Sigmoid colon (tissue), 7 donors: ENCODE measurements around the gene SMAD9. TPM values are rescaled to one million over a fixed set of nuclear protein-coding genes. Genes with fewer than 3 reads are reported as not detected.

Source experiments
- DNase-seq: peaks from one replicate; pipeline ENCODE4 v3.0.0-alpha.2; 2019
- H3K27ac ChIP-seq, 4 donors: fragments of 200-600 bp; sonication (generic); one replicate each; pipeline ENCODE4 v1.5.1; 2016 to 2019; ENCODE audit warnings: mild to moderate bottlenecking in 1 of 4
- H3K27me3 ChIP-seq, 3 donors: fragments of 200-600 bp; sonication (generic); one replicate each; pipeline ENCODE4 v1.5.1; 2019; ENCODE audit warnings: mild to moderate bottlenecking in 1 of 3
- H3K36me3 ChIP-seq, 4 donors: fragments of 200-600 bp; sonication (generic); one replicate each; pipeline ENCODE4 v1.5.1; 2016 to 2019
- H3K4me1 ChIP-seq, 4 donors: fragments of 200-600 bp; sonication (generic); one replicate each; pipeline ENCODE4 v1.5.1; 2017 to 2019
- H3K4me3 ChIP-seq, 4 donors: fragments of 200-600 bp; sonication (generic); one replicate each; pipeline ENCODE4 v1.5.1; 2017 to 2019; ENCODE audit warnings: mild to moderate bottlenecking in 2 of 4, moderate library complexity in 1 of 4
- H3K9me3 ChIP-seq, 4 donors: fragments of 200-600 bp in 3 of 4; sonication (generic) in 3 of 4; one replicate each; pipeline versions ENCODE4 v1.5.1 to v1.6.1; 2013 to 2019
- CTCF ChIP-seq, 4 experiments: fragments of 450-650 bp in 3 of 4; fragments of 200-600 bp in 1 of 4; IDR thresholded peaks; one replicate each; pipeline ENCODE4 v1.5.1; 2016 to 2019; ENCODE audit warnings: antibody characterized with exemption in 4 of 4, mild to moderate bottlenecking in 3 of 4, moderate library complexity in 2 of 4
- EP300 ChIP-seq, 4 donors: sonication (generic); formaldehyde crosslinking; IDR thresholded peaks; one replicate each; pipeline ENCODE4 v1.6.1; 2017; ENCODE audit warnings: antibody characterized with exemption in 4 of 4
- POLR2A ChIP-seq, 2 donors: fragments of 450-650 bp; IDR thresholded peaks; one replicate each; pipeline ENCODE4 v1.6.1; 2016; ENCODE audit warnings: antibody characterized with exemption in 2 of 2, mild to moderate bottlenecking in 2 of 2, moderate library complexity in 2 of 2
- POLR2AphosphoS5 ChIP-seq, 4 donors: sonication (generic); formaldehyde crosslinking; IDR thresholded peaks; one replicate each; pipeline ENCODE4 v1.6.1; 2017; ENCODE audit warnings: antibody characterized with exemption in 4 of 4
- WGBS, 2 donors: extraction: QIAGEN DNeasy Blood & Tissue Kit; methylation state at CpG; one replicate each; pipeline ENCODE4 v1.1.7; 2013; 5-methylcytosine and 5-hydroxymethylcytosine counted together
- intact Hi-C: fragments of 100-400 bp; cut with DNase I; formaldehyde crosslinking; loops from one replicate; pipeline ENCODE4 v1.15.1; 2023
- polyA plus RNA-seq, 3 donors: library from polyadenylated mRNA; stranded (reverse); fragments of 200-250 nt; gene quantifications; one replicate each; pipeline ENCODE4 v1.2.3, GENCODE V29; 2013
- total RNA-seq, 4 donors: library from RNA; depleted of rRNA; stranded (reverse); fragments of >200 nt; gene quantifications; one replicate each; pipeline ENCODE4 v1.1.0, GENCODE V29; 2016
- donor health status: healthy with polysubstance abuse.
- donor health status: Bipolar disorder and iron deficiency.
- donor health status: healthy.

SMAD9 gene
- total and polyA plus RNA-seq, 7 donors = 1.2 to 33.3 (median 21.7) TPM

GRCh38 chr13:36841391-36841790 is 78.6 kb downstream of the SMAD9 start:
- H3K9me3 ChIP-seq = no peaks in the 10 kb centered on the region
- H3K4me1 ChIP-seq = peaks cover 0 to 6% (median 2%) of the 10 kb centered on the region in 4 donors
- no peak for DNase-seq
- no peak overlapping the region for H3K4me3 ChIP-seq
- no peak overlapping the region for H3K27ac ChIP-seq
- intact Hi-C loops = no loop called here
- no peaks in the 10 kb centered on the region for H3K27me3 ChIP-seq
- H3K36me3 ChIP-seq = no peaks in the 10 kb centered on the region
- whole genome bisulfite sequencing, 2 donors = 61 to 85% methylated on average over 5 of the region's 5 CpGs
- TF ChIP-seq EP300 (IDR thresholded peaks at IDR 0.05) (no peak), CTCF (IDR thresholded peaks at IDR 0.05) (no peak), POLR2A (IDR thresholded peaks at IDR 0.05) (no peak), POLR2AphosphoS5 (IDR thresholded peaks at IDR 0.05) (no peak)

- no peak overlapping the region for H3K27ac ChIP-seq
- H3K27me3 ChIP-seq = no peaks in the 10 kb centered on the region
- H3K9me3 ChIP-seq = no peaks in the 10 kb centered on the region
- intact Hi-C loops = no loop called here
- H3K4me3 ChIP-seq = no peak overlapping the region
- no peaks in the 10 kb centered on the region for H3K36me3 ChIP-seq
- H3K4me1 ChIP-seq = peaks cover 0 to 6% (median 2%) of the 10 kb centered on the region in 4 donors
- WGBS, 2 donors = 60 to 71% methylated on average over 3 of the region's 3 CpGs
- TF ChIP-seq POLR2AphosphoS5 (IDR thresholded peaks at IDR 0.05) (no peak), POLR2A (IDR thresholded peaks at IDR 0.05) (no peak), EP300 (IDR thresholded peaks at IDR 0.05) (no peak), CTCF (IDR thresholded peaks at IDR 0.05) (no peak)
- DNase-seq = no peak
These were observed 79.3 kb downstream of the SMAD9 start for GRCh38 chr13:36840718-36841250.

GRCh38 chr13:36839981-36840380 is 80.1 kb downstream of the SMAD9 start:
- Histone ChIP-seq H3K36me3 (no peaks in the 10 kb centered on the region), H3K4me1 (peaks cover 0 to 3% (median under 1%) of the 10 kb centered on the region in 4 donors), H3K4me3 (no peak overlapping the region), H3K27me3 (no peaks in the 10 kb centered on the region), H3K9me3 (no peaks in the 10 kb centered on the region), H3K27ac (no peak overlapping the region)
- TF ChIP-seq POLR2A (IDR thresholded peaks at IDR 0.05) = no peak
- TF ChIP-seq CTCF (IDR thresholded peaks at IDR 0.05) = no peak
- no peak for TF ChIP-seq POLR2AphosphoS5 (IDR thresholded peaks at IDR 0.05)
- TF ChIP-seq EP300 (IDR thresholded peaks at IDR 0.05) = no peak
- 93 to 96% methylated on average over 12 of the region's 12 CpGs for WGBS, 2 donors
- DNase-seq = no peak
- intact Hi-C loops = no loop called here

GRCh38 chr13:36839281-36839680 is 80.8 kb downstream of the SMAD9 start:
- 81 to 89% methylated on average over 3 of the region's 3 CpGs for WGBS, 2 donors
- H3K4me3 ChIP-seq = no peak overlapping the region
- no peaks in the 10 kb centered on the region for H3K27me3 ChIP-seq
- no peak for DNase-seq
- intact Hi-C loops = no loop called here
- no peaks in the 10 kb centered on the region for H3K36me3 ChIP-seq
- H3K9me3 ChIP-seq = no peaks in the 10 kb centered on the region
- no peak for TF ChIP-seq POLR2AphosphoS5 (IDR thresholded peaks at IDR 0.05)
- TF ChIP-seq POLR2A (IDR thresholded peaks at IDR 0.05) = no peak
- no peak for TF ChIP-seq EP300 (IDR thresholded peaks at IDR 0.05)
- no peak for TF ChIP-seq CTCF (IDR thresholded peaks at IDR 0.05)
- H3K27ac ChIP-seq = no peak overlapping the region
- no peaks in the 10 kb centered on the region for H3K4me1 ChIP-seq
